GM23338 (cell line): ENCODE results near the gene SYT2. TPM values are rescaled to one million over a fixed set of nuclear protein-coding genes. Genes with fewer than 3 reads are reported as not detected.
"Not testable (repeated sequence)": the region's sequence is repeated elsewhere in the genome, so short reads cannot be mapped to it uniquely, and the experiment has no call there.

Source experiments
- ATAC-seq: fragments of 200-7000 bp; cut with Tn5 transposase; 3 replicates; pipeline ENCODE4 v1.9.1; 2020
- DNase-seq: peaks from one replicate; pipeline ENCODE4 v3.0.0-alpha.2; 2015; ENCODE audit warnings: low spot score
- H2AFZ ChIP-seq: fragments of 200-600 bp; sonication (generic); 2 replicates; pipeline ENCODE4 v1.8.0; 2016; ENCODE audit warnings: antibody characterized with exemption, mild to moderate bottlenecking, moderate library complexity
- H3F3A ChIP-seq: fragments of 200-600 bp; sonication (generic); replicated peaks from 2 replicates; pipeline ENCODE4 v1.8.0; 2017; ENCODE audit warnings: antibody characterized with exemption, mixed run types, low read depth
- H3K27ac ChIP-seq: fragments of 200-600 bp; sonication (generic); 2 replicates; pipeline ENCODE4 v1.6.1; 2016; ENCODE audit warnings: low read depth
- H3K27me3 ChIP-seq: fragments of 200-600 bp; sonication (generic); 2 replicates; pipeline ENCODE4 v1.8.0; 2016; ENCODE audit warnings: mild to moderate bottlenecking, mixed run types, moderate library complexity; ENCODE audit not compliant: insufficient read depth
- H3K36me3 ChIP-seq: fragments of 200-600 bp; sonication (generic); 2 replicates; pipeline ENCODE4 v1.8.0; 2016; ENCODE audit warnings: mild to moderate bottlenecking; ENCODE audit not compliant: insufficient read depth
- H3K4me1 ChIP-seq: fragments of 200-600 bp; sonication (generic); 2 replicates; pipeline ENCODE4 v1.8.0; 2016; ENCODE audit warnings: mild to moderate bottlenecking, moderate library complexity; ENCODE audit not compliant: insufficient read depth
- H3K4me2 ChIP-seq: fragments of 200-600 bp; sonication (generic); 2 replicates; pipeline ENCODE4 v1.7.1; 2017; ENCODE audit warnings: mixed run types
- H3K4me3 ChIP-seq: fragments of 200-600 bp; sonication (generic); 2 replicates; pipeline ENCODE4 v1.6.1; 2016; ENCODE audit warnings: mixed run types
- H3K79me2 ChIP-seq: fragments of 200-600 bp; sonication (generic); replicated peaks from 2 replicates; pipeline ENCODE4 v1.8.0; 2017; ENCODE audit warnings: mild to moderate bottlenecking; ENCODE audit not compliant: insufficient read depth
- H3K9me2 ChIP-seq: fragments of 200-600 bp; sonication (generic); 2 replicates; pipeline ENCODE4 v1.8.0; 2017; ENCODE audit not compliant: insufficient read depth
- H4K20me1 ChIP-seq: fragments of 200-600 bp; sonication (generic); replicated peaks from 2 replicates; pipeline ENCODE4 v1.8.0; 2017; ENCODE audit warnings: mild to moderate bottlenecking; ENCODE audit not compliant: insufficient read depth
- H3K27ac Mint-ChIP-seq: 2 replicates; pipeline ENCODE4 v1.8.0; 2020; ENCODE audit warnings: inconsistent platforms, mild to moderate bottlenecking, moderate library complexity, mixed read lengths
- H3K27me3 Mint-ChIP-seq: 3 replicates; pipeline ENCODE4 v1.8.0; 2022; ENCODE audit warnings: low read depth, mild to moderate bottlenecking, moderate library complexity, mixed read lengths, inconsistent platforms; ENCODE audit not compliant: insufficient read depth, poor library complexity
- H3K36me3 Mint-ChIP-seq: 3 replicates; pipeline ENCODE4 v1.8.0; 2021; ENCODE audit warnings: low read depth, mild to moderate bottlenecking, inconsistent platforms, moderate library complexity, mixed read lengths
- H3K4me1 Mint-ChIP-seq: 3 replicates; pipeline ENCODE4 v1.8.0; 2020; ENCODE audit warnings: mild to moderate bottlenecking, inconsistent platforms, mixed read lengths
- H3K4me3 Mint-ChIP-seq: 3 replicates; pipeline ENCODE4 v1.8.0; 2021; ENCODE audit warnings: moderate library complexity, mild to moderate bottlenecking, inconsistent platforms, mixed read lengths
- H3K9me3 Mint-ChIP-seq: 3 replicates; pipeline ENCODE4 v1.8.0; 2020; ENCODE audit warnings: moderate library complexity, mild to moderate bottlenecking, inconsistent platforms, mixed read lengths
- NANOG ChIP-seq: IDR thresholded peaks from 2 replicates; pipeline ENCODE4 v1.6.1; 2016; ENCODE audit warnings: antibody characterized with exemption, borderline replicate concordance
- POLR2AphosphoS5 ChIP-seq: IDR thresholded peaks from 2 replicates; pipeline ENCODE4 v1.6.1; 2016; ENCODE audit warnings: antibody characterized with exemption, low read depth
- polyA plus RNA-seq: library from polyadenylated mRNA; unstranded; fragments of >200 nt; fragmentation: Nextera tagmentation; extraction: Ambion mirVana; gene quantifications from 2 replicates; pipeline ENCODE4 v1.2.1, GENCODE V29; 2016
- total RNA-seq: library from RNA; depleted of rRNA; stranded (reverse); fragments of >200 nt; shearing (Covaris generic); gene quantifications from 2 replicates; pipeline ENCODE4 v1.2.3, GENCODE V29; 2014
- TF ChIP-seq, protein P1 (sequence below): IDR thresholded peaks from one replicate; pipeline ENCODE4 v1.6.1; 2018; ENCODE audit warnings: antibody characterized with exemption; ENCODE audit not compliant: unreplicated experiment
- TF ChIP-seq, protein P2 (sequence below): IDR thresholded peaks from 2 replicates; pipeline ENCODE4 v1.6.1; 2016; ENCODE audit warnings: antibody characterized with exemption

Gene SYT2
- total and polyA plus RNA-seq, 2 experiments from 2014 or later: 2.4 to 12.5 TPM

- TF ChIP-seq, protein P1, sequence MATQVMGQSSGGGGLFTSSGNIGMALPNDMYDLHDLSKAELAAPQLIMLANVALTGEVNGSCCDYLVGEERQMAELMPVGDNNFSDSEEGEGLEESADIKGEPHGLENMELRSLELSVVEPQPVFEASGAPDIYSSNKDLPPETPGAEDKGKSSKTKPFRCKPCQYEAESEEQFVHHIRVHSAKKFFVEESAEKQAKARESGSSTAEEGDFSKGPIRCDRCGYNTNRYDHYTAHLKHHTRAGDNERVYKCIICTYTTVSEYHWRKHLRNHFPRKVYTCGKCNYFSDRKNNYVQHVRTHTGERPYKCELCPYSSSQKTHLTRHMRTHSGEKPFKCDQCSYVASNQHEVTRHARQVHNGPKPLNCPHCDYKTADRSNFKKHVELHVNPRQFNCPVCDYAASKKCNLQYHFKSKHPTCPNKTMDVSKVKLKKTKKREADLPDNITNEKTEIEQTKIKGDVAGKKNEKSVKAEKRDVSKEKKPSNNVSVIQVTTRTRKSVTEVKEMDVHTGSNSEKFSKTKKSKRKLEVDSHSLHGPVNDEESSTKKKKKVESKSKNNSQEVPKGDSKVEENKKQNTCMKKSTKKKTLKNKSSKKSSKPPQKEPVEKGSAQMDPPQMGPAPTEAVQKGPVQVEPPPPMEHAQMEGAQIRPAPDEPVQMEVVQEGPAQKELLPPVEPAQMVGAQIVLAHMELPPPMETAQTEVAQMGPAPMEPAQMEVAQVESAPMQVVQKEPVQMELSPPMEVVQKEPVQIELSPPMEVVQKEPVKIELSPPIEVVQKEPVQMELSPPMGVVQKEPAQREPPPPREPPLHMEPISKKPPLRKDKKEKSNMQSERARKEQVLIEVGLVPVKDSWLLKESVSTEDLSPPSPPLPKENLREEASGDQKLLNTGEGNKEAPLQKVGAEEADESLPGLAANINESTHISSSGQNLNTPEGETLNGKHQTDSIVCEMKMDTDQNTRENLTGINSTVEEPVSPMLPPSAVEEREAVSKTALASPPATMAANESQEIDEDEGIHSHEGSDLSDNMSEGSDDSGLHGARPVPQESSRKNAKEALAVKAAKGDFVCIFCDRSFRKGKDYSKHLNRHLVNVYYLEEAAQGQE: no peak
These were observed 88.8 kb downstream of the SYT2 start (continued) for GRCh38 chr1:202621446-202621845.

DNA sequence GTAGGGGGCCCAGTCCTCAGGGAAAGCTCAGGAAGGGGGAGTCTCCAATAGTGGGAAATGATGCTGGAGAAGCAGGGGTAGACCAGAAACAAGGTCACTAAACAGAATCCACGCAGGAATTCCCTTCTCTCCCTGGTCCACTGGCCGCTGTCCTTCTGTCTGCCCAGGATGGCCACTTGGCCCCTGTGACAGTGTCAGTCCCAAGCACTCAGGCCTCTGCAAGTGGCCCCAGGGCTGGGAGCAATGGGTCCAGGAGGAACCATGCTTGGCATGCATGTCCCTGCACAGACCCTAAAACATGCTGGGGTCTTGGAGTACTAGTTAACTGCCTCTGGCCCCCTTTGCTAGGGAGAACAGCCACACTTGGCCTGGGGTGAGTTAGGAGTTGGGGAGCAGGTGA is 90.2 kb downstream of the SYT2 start:
- H3K4me3 ChIP-seq, ATAC-seq, DNase-seq, H3K27me3 Mint-ChIP-seq, H3F3A ChIP-seq, H3K9me2 ChIP-seq, H4K20me1 ChIP-seq, H3K4me3 Mint-ChIP-seq, H3K36me3 Mint-ChIP-seq, H3K4me2 ChIP-seq, H3K4me1 ChIP-seq, H3K27ac Mint-ChIP-seq, H3K36me3 ChIP-seq, H3K79me2 ChIP-seq, H2AFZ ChIP-seq, H3K27ac ChIP-seq, H3K27me3 ChIP-seq, H3K9me3 Mint-ChIP-seq: not testable (repeated sequence)
- H3K4me1 Mint-ChIP-seq: peaks cover 30% of the 10 kb centered on the region

DNA sequence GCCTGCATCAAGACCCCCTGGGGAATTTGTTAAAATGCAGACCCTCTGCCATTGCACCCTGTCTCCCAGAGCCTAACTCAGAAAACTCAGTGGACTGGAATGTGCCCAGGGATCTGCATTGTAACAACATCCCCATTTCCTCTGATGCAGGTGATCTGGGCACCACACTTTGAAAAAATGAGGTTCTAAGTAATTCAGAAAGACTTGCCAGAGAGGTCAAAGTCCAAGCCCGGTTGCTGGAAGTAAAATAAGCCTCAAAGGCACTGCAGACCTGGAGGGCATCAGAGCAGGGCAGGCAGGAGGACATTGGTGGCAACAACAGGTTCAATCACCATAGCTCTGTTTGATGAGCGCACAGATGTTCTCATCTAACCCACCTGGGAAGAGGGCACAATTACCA is 90.7 kb downstream of the SYT2 start:
- Histone ChIP-seq H3F3A (0 out of 2 replicates have a peak, but pooled peaks cover 1% of the 10 kb centered on the region), H3K9me2 (no peaks in the 10 kb centered on the region), H3K27ac (no peak overlapping the region), H3K36me3 (no peaks in the 10 kb centered on the region), H2AFZ (no peak overlapping the region), H3K27me3 (no peaks in the 10 kb centered on the region), H3K4me1 (no peaks in the 10 kb centered on the region), H3K79me2 (no peaks in the 10 kb centered on the region), H3K4me2 (no peak overlapping the region), H3K4me3 (no peak overlapping the region), H4K20me1 (no peaks in the 10 kb centered on the region)
- ATAC-seq (no peak), DNase-seq (no peak)
- peaks cover 8% of the 10 kb centered on the region; the same call in 2 of the 3 replicates for H3K9me3 Mint-ChIP-seq
- H3K36me3 Mint-ChIP-seq: no peaks in the 10 kb centered on the region
- TF ChIP-seq NANOG (no peak), POLR2AphosphoS5 (no peak)
- TF ChIP-seq, protein P2, sequence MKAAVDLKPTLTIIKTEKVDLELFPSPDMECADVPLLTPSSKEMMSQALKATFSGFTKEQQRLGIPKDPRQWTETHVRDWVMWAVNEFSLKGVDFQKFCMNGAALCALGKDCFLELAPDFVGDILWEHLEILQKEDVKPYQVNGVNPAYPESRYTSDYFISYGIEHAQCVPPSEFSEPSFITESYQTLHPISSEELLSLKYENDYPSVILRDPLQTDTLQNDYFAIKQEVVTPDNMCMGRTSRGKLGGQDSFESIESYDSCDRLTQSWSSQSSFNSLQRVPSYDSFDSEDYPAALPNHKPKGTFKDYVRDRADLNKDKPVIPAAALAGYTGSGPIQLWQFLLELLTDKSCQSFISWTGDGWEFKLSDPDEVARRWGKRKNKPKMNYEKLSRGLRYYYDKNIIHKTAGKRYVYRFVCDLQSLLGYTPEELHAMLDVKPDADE: no peak
- no peak overlapping the region for H3K4me3 Mint-ChIP-seq
- H3K4me1 Mint-ChIP-seq: peaks cover 32% of the 10 kb centered on the region
- H3K27ac Mint-ChIP-seq: no peak overlapping the region
- peaks cover 9% of the 10 kb centered on the region for H3K27me3 Mint-ChIP-seq

DNA sequence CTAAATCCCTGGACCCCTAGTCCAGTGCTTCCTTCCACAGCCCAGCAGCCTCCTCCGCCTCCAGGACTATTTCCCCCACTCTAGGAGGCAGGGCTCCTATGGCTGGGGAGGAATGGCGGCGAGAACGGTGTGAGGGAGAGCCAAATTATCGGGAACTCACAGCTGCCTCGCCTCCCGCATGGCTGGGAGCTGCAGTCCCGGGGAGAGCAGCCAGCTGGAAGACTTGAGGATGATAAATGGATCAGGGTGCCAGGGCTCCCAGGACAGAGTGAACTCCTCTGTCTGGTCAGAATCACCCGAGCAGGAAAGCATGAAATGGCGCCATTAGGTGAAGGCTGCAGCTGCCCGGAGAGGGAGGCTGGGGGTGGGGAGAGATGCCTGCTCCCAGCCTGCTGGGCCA is 91.2 kb downstream of the SYT2 start:
- not testable (repeated sequence) for H3K9me3 Mint-ChIP-seq, DNase-seq
- H3K4me1 Mint-ChIP-seq: peaks cover 33% of the 10 kb centered on the region

More for the DNA sequence above, 91.2 kb downstream of the SYT2 start:
- not testable (repeated sequence) for H3F3A ChIP-seq, H3K4me3 ChIP-seq, H3K27me3 ChIP-seq, H3K9me2 ChIP-seq, H3K79me2 ChIP-seq, H3K4me3 Mint-ChIP-seq, H3K4me2 ChIP-seq, H3K4me1 ChIP-seq, H4K20me1 ChIP-seq, H3K36me3 ChIP-seq, H2AFZ ChIP-seq, H3K36me3 Mint-ChIP-seq, H3K27me3 Mint-ChIP-seq, H3K27ac Mint-ChIP-seq, H3K27ac ChIP-seq, ATAC-seq
